Neutrophil (primary cell): Measurements from ENCODE around the gene RUNX2.

ENCODE experiments used
- H3K27ac ChIP-seq: fragments of 200-600 bp; sonication (generic); 2 replicates; pipeline ENCODE4 v1.5.1; 2016; ENCODE audit warnings: mild to moderate bottlenecking, moderate library complexity
- H3K27me3 ChIP-seq: fragments of 200-600 bp; sonication (generic); 2 replicates; pipeline ENCODE4 v1.6.0; 2016; ENCODE audit warnings: mild to moderate bottlenecking
- H3K36me3 ChIP-seq: fragments of 200-600 bp; sonication (generic); 2 replicates; pipeline ENCODE4 v1.5.1; 2017
- H3K4me1 ChIP-seq, 2 experiments: fragments of 200-600 bp in 1 of 2; sonication (generic) in 1 of 2; 1 replicate in 1 of 2; 2 replicates in 1 of 2; pipeline versions ENCODE4 v1.5.1 to v1.6.1; 2013 to 2016; ENCODE audit warnings: low read depth in 1 of 2, low read length in 1 of 2, mild to moderate bottlenecking in 1 of 2, moderate library complexity in 1 of 2; ENCODE audit not compliant: control insufficient read depth in 1 of 2, insufficient read depth in 1 of 2
- H3K4me3 ChIP-seq, 2 experiments: fragments of 200-600 bp in 1 of 2; sonication (generic) in 1 of 2; 1 replicate in 1 of 2; 2 replicates in 1 of 2; pipeline ENCODE4 v1.5.1; 2013 to 2016; ENCODE audit warnings: low read depth in 1 of 2, low read length in 1 of 2, mild to moderate bottlenecking in 1 of 2, moderate library complexity in 1 of 2
- H3K9me3 ChIP-seq: fragments of 200-600 bp; sonication (generic); 2 replicates; pipeline ENCODE4 v1.5.1; 2016
- TF ChIP-seq, protein P1 (sequence below): fragments of 200-600 bp; sonication (generic); IDR thresholded peaks from 2 replicates; pipeline ENCODE4 v1.5.1; 2016; ENCODE audit warnings: antibody characterized with exemption

The RUNX2 gene

DNA sequence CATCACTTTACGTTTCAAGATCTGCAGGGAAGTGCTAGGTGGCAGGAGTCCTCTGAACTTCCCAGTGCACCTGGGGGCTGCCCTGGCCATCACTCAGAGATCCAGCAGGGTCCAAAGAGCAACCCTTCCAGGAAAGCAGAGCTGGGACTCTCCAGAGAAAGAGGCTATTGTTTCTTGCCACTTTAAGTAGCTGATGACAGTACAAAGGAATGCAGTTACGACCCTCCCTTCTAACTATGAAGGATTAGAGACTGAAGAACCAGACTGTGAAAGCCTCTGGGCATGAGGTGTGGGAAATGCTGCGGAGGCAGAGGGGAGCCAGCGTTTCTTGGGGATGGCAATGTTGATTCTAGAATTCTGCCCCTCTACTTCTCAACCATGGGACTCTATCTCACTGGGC, 238.8 kb downstream of the RUNX2 start:
- Histone ChIP-seq H3K27me3 (no peaks in the 10 kb centered on the region), H3K9me3 (no peaks in the 10 kb centered on the region), H3K27ac (no peak overlapping the region), H3K36me3 (no peaks in the 10 kb centered on the region), H3K4me1 (no peaks in the 10 kb centered on the region), H3K4me3 (no peak overlapping the region)
- TF ChIP-seq, protein P1, sequence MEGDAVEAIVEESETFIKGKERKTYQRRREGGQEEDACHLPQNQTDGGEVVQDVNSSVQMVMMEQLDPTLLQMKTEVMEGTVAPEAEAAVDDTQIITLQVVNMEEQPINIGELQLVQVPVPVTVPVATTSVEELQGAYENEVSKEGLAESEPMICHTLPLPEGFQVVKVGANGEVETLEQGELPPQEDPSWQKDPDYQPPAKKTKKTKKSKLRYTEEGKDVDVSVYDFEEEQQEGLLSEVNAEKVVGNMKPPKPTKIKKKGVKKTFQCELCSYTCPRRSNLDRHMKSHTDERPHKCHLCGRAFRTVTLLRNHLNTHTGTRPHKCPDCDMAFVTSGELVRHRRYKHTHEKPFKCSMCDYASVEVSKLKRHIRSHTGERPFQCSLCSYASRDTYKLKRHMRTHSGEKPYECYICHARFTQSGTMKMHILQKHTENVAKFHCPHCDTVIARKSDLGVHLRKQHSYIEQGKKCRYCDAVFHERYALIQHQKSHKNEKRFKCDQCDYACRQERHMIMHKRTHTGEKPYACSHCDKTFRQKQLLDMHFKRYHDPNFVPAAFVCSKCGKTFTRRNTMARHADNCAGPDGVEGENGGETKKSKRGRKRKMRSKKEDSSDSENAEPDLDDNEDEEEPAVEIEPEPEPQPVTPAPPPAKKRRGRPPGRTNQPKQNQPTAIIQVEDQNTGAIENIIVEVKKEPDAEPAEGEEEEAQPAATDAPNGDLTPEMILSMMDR = no peak

DNA sequence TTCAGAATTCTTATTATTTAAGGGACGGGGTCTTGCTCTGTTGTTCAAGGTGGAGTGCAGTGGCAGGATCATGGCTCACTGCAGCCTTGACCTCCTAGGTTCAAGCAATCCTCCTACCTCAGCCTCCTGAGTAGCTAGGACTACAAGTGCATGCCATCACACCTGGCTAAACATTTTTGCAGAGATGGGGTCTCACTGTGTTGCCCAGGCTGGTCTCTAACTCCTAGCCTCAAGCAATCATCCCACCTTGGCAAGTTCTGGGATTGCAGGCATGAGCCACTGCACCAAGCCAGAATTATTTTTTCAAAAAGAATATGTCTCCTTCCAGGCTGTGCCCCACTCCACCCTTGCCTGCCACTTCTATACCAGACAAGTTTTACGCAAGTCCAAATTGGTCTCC, 239.7 kb downstream of the RUNX2 start:
- TF ChIP-seq, protein P1 = no peak
- H3K27ac ChIP-seq = no peak overlapping the region
- no peaks in the 10 kb centered on the region for H3K27me3 ChIP-seq
- no peaks in the 10 kb centered on the region for H3K36me3 ChIP-seq
- no peaks in the 10 kb centered on the region for H3K9me3 ChIP-seq
- no peak overlapping the region for H3K4me3 ChIP-seq
- no peaks in the 10 kb centered on the region for H3K4me1 ChIP-seq

DNA sequence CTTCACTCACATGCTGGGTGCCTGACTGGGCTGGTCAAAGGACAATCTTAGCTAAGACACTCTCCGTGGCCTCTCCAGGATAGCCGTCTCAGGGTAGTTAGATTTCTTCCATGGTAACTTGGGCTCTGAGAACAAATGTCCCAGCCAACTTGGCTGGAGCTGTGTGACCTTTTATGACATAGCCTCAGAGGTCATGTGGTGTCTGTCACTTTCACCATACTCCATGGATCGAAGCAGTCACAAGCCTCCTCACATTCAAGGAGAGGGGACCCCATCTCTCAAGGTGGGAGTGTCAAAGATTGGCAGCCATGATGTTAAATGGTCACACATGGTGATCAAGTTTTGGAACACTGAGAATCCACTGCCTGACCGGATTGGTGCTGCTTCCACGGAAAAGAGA, 240.5 kb downstream of the RUNX2 start:
- Histone ChIP-seq H3K27ac (no peak overlapping the region), H3K4me3 (no peak overlapping the region), H3K36me3 (no peaks in the 10 kb centered on the region), H3K27me3 (no peaks in the 10 kb centered on the region), H3K4me1 (no peaks in the 10 kb centered on the region), H3K9me3 (no peaks in the 10 kb centered on the region)
- TF ChIP-seq, protein P1 = no peak

- no peaks in the 10 kb centered on the region for H3K36me3 ChIP-seq
- H3K27ac ChIP-seq = no peak overlapping the region
- H3K4me1 ChIP-seq = peaks cover under 1% of the 10 kb centered on the region in 2 experiments
- no peaks in the 10 kb centered on the region for H3K9me3 ChIP-seq
- H3K4me3 ChIP-seq = no peak overlapping the region
- no peaks in the 10 kb centered on the region for H3K27me3 ChIP-seq
- TF ChIP-seq, protein P1 = no peak
Measured at GRCh38 chr6:45569210-45569945, 241.2 kb downstream of the RUNX2 start.

DNA sequence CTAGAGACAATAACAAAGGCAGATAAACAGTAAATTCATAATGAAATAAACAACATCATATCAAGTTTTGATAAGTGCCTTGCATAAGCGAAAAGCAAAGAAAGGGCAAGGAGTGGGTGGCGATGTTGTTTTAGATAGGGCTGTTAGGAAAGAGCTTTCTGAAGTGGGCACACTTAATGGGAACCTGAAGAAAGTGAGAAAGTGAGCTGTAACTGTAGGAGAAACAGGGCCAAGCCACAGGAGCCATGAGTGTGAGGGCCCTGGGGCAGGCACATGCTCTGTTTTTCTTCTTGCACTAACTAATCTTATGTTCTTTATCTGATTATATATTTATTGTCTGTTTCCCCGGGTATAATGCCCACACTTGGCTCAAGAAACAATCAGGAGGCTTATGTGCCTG, 243.0 kb downstream of the RUNX2 start:
- TF ChIP-seq, protein P1 = no peak
- Histone ChIP-seq H3K4me1 (peaks cover 11 to 16% of the 10 kb centered on the region in 2 experiments), H3K36me3 (no peaks in the 10 kb centered on the region), H3K4me3 (no peak overlapping the region), H3K27ac (no peak overlapping the region), H3K9me3 (no peaks in the 10 kb centered on the region), H3K27me3 (no peaks in the 10 kb centered on the region)
